ENCODE data around the gene SS18L1.
A peak's percentile ranks its signal among the peaks of the same experiment; 100 is the strongest.
"Not testable (repeated sequence)": the region's sequence is repeated elsewhere in the genome, so short reads cannot be mapped to it uniquely, and the experiment has no call there.

SS18L1 gene, protein sequence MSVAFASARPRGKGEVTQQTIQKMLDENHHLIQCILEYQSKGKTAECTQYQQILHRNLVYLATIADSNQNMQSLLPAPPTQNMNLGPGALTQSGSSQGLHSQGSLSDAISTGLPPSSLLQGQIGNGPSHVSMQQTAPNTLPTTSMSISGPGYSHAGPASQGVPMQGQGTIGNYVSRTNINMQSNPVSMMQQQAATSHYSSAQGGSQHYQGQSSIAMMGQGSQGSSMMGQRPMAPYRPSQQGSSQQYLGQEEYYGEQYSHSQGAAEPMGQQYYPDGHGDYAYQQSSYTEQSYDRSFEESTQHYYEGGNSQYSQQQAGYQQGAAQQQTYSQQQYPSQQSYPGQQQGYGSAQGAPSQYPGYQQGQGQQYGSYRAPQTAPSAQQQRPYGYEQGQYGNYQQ

DNA sequence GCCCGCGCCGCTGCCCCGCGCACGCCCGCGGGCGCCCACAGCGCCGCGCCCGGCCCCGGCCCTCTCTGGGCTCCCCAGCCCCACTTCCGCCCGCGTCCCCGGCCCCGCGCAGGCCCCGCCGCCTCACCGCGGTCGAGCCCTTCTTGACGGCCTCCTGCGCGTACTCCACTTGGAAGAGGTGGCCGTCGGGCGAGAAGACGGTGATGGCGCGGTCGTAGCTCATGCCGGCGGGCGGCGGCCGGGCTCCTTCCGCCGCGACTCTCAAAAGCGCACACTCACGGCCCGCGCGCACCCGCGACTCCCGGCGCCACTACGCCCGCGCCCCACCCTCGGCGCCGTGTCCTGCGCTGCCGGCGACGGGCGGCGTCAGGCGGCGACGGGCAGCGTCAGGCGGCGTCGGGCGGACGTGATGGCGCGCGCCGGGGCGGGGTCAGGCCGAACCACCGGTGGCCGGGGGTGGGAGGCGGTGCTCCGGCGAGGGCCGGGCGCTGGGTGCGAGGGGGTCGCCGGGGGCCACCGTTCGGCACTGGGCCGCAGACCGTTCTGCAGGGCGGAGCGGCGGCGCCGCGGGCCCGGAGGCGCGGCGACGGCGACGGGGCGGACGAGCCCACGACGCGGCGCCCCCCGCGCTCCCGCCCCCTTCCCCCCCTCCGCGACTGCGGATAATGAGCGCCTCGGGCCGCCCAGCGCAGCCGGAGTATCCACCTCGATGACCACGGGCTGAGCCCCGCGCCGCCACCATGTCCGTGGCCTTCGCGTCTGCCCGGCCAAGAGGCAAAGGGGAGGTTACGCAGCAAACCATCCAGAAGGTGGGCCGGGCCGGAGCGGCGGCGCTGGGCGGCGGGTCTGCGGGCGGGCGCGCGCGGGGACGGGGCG, at the start of gene SS18L1, which contains the start of gene PSMA7:
TSS of gene SS18L1 (plus strand) at position 689 of the 876 bp plus-strand sequence. CDS start at position 741, 52 bp downstream.
TSS of gene PSMA7 (minus strand) at position 314 of the 876 bp plus-strand sequence. CDS start at position 223, 91 bp downstream.
- DNase-seq (ENCODE audit: low spot score): peak; percentile 97

DNA sequence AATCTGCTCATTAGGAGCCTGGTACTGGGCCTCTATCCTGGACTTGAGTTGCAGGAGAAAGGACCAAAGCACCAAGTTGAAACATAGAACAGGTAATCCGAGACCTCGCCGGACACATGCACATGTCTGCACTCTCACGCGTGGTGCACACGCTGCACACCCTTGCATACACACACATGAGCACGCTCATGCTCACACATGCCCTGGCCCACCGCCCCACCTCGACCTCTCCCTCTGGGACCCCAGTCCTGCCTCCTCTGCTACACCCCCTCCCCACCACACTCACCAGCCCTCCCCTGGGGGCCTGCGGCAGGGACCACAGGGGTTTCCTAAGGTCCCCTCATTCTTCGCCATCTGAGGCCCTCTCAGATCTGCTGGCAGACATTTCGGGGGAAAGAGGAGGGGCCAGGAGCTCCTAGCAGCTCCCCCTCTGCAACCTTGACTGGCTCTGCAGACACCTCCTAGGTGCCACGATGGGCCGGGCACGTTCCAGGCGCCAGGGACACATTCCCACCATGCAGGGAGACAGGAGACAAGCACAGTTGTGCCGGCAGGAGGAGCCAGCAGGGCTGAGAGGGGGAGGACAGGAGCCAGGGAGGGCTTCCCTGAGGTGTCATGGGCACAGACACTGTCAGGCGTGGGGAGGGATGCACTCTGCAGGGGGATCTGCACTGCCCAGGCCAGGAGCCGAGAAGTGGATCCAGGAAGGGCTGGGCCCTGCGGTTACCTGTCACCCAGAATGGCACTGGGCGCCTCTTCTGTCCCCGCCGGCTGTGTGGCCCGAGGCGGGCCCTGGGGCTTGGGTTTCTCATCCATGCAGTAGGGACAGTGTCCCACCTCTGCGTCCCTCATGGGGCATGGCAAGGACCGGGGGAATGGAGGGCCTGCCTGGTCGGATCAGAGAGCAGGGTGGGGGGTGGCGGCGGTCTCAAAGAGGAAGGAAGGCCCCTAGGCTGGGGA, 46.9 kb upstream of the SS18L1 start:
- no peak for DNase-seq (ENCODE audit: low spot score)

DNA sequence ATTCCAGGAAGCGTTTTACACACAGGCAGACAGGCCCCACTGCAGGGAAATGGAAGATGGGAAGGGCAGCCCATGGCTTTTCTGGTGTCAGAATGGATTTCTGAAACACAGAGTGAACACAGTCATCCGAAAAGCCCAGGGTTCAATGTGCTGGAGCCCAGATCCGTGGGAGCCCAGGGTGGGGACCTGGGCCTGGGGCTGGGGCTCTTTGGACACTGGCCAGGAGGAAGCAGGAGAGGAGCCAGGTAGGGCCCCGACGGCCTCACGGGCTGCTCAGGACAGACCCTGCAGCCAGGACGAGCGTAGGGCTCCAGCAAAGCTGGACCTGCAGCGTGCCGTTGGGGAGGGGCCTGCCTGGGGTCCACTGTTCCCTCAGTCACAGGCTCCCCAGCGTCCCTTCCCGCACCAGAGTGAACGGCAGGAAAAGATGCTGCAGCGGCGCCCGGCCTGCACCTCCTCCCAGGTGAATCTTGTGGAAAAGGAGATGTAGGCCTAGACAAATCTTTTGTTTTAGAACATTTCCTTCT, 45.6 kb upstream of the SS18L1 start:
- DNase-seq (ENCODE audit: low spot score): no peak

DNA sequence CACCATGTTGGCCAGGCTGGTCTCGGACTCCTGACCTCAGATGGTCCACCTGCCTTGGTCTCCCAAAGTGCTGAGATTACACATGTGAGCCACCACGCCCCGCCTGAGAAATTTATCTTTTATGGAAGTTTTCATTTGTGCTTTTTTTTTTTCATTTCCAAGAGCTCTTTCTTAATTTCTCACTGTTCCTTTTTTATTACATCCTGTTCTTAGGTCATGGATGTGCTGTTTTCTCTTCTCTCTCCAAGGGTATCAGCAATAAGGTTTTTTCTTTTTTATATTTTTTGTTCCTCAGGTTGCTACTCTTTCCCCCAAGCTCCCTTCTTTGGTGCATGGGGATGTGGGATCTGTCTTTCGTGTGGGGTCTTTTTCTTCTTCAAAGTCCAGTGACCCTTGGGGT, 42.5 kb upstream of the SS18L1 start:
- no peak for DNase-seq (ENCODE audit: low spot score)

DNA sequence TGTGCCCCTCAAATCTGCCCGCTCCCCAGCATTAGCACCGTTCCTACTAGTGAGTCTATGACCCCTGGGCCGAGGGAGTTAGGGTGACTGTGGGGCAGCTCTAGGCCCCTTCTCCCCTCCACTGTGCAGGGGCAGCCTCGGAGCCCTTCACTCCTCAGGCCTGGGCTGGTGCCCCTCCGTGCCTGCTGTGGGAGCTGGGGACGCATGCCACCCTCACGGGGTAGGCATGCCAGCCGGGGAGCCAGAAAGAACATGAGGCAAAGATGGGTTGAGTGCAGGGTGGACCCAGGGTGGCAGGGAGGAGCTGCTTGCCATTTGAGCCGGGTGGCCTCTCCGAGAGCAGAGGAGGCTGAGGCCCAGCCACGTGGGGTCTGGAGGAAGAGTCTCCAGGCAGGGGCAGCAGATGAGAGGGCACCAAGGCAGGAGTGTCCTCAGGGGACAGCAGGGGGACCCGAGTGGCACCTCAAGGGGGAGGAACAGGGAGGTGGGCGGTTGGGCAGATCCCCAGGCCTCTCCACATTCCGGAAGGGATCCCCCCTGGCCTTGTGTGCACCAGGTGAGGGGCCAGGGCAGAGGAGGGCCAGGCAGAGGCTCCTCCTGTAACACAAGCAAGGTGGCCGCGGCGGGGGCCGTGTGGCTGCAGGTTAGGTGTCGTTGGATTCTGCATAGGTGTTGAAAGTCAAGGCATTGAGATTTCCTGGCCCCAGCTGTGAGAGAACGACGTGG, 39.9 kb upstream of the SS18L1 start:
- DNase-seq (ENCODE audit: low spot score): no peak

DNA sequence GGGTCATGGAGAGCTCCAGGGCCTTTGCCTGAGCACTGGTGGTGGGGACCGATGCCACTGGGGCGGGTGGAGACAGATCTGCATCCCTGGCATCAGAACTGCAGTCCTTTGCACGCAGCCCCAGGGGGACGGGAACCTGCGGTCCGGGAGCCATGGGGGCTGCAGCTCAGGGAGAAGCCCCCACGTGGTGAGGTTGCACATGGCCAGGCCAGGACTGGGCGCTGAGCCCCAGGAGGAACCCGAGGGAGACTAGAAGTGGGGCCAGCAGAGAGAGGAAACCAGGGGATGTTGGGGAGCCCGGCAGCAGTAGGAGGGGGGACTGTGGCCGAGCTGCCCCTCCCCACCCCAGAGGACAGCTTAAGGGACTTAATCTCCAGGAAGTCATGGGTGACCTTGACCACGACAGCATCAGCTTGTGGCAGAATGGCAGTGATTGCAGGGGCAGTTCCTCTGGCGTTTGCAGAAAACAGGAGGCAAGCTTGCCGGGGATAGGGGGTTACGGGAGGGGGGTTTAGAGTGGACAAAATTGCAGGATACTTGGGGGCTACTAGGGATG, 39.3 kb upstream of the SS18L1 start:
- DNase-seq (ENCODE audit: low spot score): no peak

DNA sequence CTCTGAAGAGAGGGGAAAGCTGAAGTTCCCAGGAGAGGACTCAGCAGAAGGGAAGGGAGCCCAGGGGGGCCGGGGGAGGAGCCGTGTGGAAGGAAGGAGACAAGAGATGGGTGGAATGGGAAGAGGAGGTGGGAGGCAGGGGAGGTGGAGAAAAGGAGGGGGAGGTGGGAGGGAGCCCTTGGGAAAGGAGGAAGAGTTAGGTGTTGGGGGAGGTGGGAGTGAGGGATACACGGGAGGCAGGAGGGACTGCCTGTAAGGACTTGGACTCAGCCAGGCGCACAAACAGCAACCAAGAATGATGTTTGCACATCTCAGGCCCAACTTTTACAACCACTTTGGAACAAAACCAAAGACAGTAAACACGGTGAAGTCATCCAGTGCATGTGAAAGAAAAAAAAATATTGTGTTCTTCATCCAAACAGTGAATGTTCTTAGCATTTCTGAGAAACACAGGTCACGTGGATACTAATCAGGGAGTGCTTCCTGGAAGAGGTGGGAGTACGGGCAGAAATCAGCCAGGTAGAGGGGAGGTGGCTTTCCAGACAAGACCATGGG, 38.7 kb upstream of the SS18L1 start:
- DNase-seq (ENCODE audit: low spot score): no peak

DNA sequence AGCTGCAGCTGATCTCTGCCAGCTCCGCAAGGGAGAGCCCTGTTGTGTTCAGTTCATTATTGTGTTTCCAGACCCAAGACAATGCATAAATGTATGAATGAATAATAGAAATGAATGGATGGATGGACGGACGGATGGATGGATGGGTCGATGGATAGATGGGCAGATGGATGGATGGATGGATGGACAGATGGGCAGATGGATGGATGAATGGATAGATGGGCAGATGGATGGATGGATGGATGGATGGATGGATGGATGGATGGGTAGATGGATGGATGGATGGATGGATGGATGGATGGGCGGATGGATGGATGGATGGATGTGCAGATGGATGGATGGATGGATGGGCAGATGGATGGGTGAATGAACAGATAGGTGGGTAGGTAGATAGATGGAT, 38.0 kb upstream of the SS18L1 start:
- no peak for DNase-seq (ENCODE audit: low spot score)

DNA sequence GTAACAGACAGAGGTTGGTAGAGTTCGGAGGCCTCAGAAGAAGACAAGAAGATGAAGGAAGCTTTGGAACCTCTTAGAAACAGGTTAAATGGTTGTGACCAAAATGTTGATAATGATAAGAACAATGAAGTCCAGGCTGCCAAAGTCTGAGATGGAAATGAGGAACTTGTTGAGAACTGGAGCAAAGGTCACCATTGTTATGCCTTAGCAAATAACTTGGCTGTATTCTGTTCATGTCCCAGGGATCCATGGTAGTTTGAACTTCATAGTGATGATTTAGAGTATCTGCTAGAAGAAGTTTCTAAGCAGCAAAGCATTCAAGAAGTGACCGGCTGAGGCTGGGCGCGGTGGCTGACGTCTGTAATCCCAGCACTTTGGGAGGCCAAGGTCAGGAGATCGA, 32.4 kb upstream of the SS18L1 start:
- no peak for DNase-seq (ENCODE audit: low spot score)

DNA sequence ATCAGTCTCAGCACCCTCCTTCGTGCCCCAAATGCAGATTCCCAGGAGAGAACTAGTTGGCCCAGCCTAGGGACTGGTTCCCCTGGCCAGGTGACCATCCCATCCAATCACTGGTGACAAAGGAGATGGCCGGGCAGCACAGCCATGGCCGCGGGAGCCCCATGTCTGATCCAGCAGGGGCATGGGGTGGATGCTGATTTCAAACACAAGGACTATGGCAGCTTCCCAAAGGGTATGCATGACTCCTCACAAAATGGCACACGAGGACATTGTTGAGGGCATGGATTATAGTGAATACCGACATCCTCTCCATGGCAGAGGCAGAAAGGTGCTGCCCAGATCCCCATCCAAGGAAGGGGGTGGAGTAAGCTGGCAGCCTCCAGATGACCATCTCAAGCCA, 31.2 kb upstream of the SS18L1 start:
- no peak for DNase-seq (ENCODE audit: low spot score)

DNA sequence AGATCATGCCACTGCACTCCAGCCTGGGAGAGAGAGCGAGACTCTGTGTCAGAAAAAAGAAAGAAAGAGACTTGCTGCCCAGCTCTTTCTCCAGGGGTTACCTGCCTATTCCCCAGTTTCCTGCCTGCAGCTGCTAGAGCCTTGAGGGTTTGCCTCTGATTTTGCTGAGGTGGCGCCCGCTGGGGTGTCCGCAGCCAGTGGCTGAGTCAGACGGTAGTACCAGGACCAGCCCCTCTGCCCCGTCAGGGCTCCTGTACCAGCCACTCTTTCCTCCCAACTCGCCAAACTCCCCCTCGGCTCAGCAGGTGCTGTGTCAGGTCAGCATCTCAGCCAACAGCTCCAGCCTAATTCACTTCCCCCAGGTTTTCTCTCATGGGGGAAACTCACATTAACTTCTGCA, 28.7 kb upstream of the SS18L1 start:
- no peak for DNase-seq (ENCODE audit: low spot score)

DNA sequence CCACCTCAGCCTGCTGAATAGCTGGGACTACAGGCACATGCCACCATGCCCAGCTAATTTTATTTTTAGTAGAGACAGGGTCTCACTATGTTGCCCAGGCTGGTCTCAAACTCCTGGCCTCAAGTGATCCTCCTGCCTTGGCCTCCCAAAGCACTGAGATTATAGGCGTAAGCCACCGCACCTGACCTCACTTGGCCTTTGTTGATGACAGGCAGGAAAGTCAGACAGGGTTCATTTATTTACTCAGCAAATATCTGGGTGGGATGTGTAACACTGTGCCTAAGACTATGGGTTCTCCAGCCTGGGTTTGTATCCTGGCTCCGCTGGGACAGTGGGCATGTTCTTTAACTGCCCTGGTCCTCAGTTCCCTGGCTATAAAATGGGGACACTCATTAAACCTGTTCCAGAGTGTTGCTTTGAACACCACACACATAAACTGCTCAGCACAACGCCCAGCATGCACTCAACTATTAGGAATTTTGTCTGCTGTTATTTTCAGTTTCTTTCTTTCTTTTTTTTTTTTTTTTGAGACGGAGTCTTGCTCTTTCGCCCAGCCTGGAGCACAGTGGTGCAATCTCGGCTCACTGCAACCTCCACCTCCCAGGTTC, 27.7 kb upstream of the SS18L1 start:
- DNase-seq (ENCODE audit: low spot score): not testable (repeated sequence)

DNA sequence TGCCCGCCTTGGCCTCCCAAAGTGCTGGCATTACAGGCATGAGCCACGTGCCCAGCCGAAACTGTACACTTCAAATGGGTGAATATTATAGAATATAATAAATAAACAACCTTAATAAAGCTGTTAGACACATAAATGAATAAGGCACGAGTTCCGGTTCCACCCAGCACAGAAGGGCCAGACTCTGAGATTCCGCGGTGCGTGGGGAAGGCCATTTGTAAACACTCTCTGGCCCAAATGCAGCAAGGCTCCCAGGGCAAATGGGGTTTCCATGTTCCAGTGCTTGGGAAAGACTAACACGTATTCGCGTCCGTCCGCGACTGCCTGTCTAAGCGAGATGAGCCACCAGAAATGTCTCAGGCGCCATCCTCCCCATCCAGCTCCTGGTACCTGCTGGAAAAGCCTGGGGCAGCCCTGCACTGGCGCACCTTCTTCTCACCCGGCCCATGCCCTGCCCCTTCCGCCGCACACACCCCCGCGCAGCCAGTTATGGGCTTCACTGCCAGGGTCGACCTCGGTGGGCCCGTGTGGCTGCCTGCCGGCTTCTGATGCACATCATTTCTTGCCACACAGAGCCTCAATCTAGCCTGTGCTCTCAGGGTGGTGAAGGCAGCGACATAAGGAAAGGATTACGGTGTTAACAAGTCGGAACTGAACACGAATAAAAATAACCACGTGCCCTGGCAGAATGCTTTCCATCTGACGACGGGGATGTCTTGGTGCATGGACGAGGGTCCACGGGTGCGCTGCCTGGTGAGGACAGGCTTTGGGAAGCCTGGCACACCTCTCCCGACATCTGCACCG, 26.8 kb upstream of the SS18L1 start:
- no peak for DNase-seq (ENCODE audit: low spot score)

DNA sequence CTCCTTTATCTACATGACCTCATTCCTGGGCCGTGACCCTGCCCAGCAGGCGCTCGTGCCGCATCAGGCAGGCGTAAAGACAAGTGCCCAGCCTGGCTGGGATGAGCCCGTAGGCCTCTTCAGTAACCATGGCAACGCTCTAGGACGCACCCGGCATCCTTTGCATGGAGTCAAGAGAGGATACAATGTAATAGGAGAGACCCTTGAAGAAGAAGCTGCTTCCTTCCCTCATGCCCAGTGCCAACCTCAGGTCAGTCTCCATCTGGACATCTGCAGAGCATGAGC, 26.3 kb upstream of the SS18L1 start:
- no peak for DNase-seq (ENCODE audit: low spot score)

DNA sequence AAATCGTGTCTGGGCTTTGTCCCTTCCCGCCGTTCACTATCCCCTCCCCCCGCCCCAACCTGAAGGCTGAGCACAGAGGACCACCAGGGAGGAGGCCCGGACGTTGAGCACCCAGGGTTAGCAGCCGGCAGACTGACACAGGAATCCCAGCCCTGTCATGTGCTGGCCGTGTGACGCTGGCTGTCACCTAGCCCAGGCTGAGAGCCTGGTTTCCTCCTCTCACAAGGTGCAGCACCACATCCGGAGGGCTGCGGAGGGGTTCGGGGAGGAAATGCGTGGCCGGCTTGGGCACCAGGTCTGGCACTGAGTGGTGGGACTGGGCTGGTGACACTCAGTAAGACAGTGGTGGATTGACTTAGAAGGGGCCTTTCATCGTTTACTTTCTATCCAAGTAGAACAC, 25.9 kb upstream of the SS18L1 start:
- DNase-seq (ENCODE audit: low spot score): no peak

DNA sequence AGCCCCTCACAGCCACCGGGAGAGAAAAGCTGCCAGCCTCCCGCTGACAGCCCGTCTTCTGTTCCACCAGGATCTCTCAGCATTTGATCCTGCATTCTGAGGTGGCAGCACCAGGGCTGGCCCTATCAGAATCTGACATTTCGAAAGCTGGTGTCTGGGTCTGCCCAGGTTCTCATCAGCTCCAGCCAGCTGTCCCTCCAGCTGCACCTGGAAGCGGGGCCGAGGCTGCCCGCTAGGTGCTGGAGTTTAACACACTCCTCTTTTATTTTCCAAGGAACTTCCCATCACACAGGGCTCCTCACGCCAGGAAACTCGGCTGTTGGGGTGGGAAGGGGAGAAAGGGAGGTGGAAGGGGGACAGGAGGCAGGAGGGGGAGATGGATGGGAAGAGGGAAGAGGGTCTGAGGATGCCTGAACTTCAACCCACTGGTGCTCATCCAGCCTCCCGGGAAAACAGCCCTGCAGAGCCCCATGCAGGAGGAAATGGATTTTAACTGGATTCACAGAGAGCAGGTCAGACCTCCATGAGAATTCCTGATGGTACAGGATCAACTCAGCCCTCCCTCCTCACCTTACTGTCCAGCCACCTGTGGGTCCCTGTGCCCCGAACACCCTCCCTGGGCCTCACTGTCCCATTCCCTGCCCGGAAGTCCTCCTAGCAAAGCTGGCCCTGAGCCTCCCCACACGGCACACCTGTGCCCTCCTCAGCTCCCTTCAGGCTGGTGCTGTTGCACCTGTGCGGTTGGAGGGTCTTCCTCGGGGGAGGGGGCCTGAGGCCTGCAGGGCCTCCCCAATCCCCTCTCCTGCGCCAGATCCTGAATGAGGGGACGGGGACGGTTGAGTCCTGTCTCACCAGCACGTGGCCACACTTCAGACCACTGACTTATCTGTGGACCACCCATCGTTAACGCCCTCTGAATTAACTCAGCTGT, 25.2 kb upstream of the SS18L1 start:
- DNase-seq (ENCODE audit: low spot score): no peak

DNA sequence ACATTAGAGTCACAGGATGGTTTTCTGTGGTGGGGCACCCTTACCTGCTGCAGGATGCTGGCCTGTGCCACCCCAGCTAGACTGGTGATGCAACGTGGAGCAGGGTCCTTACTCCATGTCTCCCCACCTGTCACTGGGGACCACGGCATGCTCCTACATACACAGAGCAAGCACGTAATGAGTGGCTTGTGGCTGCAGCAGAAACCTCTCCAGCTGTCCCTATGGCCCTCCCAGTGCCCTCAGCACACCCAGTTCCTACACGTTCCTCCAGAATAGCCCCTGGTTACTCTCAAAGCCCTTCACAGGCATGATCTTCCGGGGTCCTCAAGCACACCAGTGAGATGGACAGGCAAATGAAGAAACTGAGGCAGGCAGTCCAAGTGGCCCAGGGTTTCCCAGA, 24.5 kb upstream of the SS18L1 start:
- no peak for DNase-seq (ENCODE audit: low spot score)

Data from HuH-7 (cell line).